Cardiac muscle cell (in vitro differentiated cells and primary cell): ENCODE results near the gene GMPPB. TPM values are rescaled to one million over a fixed set of nuclear protein-coding genes. Genes with fewer than 3 reads are reported as not detected.

ENCODE experiments used
- DNase-seq, 2 donors: peaks; one replicate each; pipeline versions ENCODE4 v3.0.0 to v3.0.0-alpha.2; 2010 to 2017; ENCODE audit warnings: low read depth in 1 of 2, low spot score in 1 of 2
- H3K27ac ChIP-seq: fragments of 200-600 bp; sonication (generic); 2 replicates; pipeline ENCODE4 v1.5.1; 2016
- H3K27me3 ChIP-seq: fragments of 200-600 bp; sonication (generic); 2 replicates; pipeline ENCODE4 v1.6.0; 2016; ENCODE audit warnings: control low read depth
- H3K36me3 ChIP-seq: fragments of 200-600 bp; sonication (generic); 2 replicates; pipeline ENCODE4 v1.5.1; 2016; ENCODE audit warnings: control low read depth
- H3K4me1 ChIP-seq: fragments of 200-600 bp; sonication (generic); 2 replicates; pipeline ENCODE4 v1.8.1; 2017; ENCODE audit warnings: low read depth, mild to moderate bottlenecking, mixed run types
- H3K4me3 ChIP-seq: fragments of 200-600 bp; sonication (generic); 2 replicates; pipeline ENCODE4 v1.5.1; 2016; ENCODE audit warnings: mild to moderate bottlenecking
- H3K9me3 ChIP-seq: fragments of 200-600 bp; sonication (generic); 2 replicates; pipeline ENCODE4 v1.5.1; 2017; ENCODE audit warnings: low read depth, mild to moderate bottlenecking, control low read depth
- CTCF ChIP-seq: IDR thresholded peaks from 2 replicates; pipeline ENCODE4 v1.5.1; 2012; ENCODE audit warnings: low read depth, mild to moderate bottlenecking, low read length
- polyA plus RNA-seq: library from polyadenylated mRNA; unstranded; fragments of >200 nt; fragmentation: Nextera tagmentation; extraction: Ambion mirVana; gene quantifications from 2 replicates; pipeline ENCODE4 v1.2.1, GENCODE V29; 2016
- total RNA-seq: library from RNA; depleted of rRNA; stranded (reverse); fragments of >200 nt; gene quantifications from 2 replicates; pipeline ENCODE4 v1.2.3, GENCODE V29; 2016

Gene GMPPB
- total and polyA plus RNA-seq, 2 experiments from 2014 or later: 27.6 to 29.3 TPM

GRCh38 chr3:49763981-49764380 lies 40.2 kb upstream of the GMPPB start:
- H3K27ac ChIP-seq: no peak overlapping the region
- no peaks in the 10 kb centered on the region for H3K36me3 ChIP-seq
- no peaks in the 10 kb centered on the region for H3K4me1 ChIP-seq
- TF ChIP-seq CTCF: no peak
- DNase-seq: no peak
- H3K9me3 ChIP-seq: no peaks in the 10 kb centered on the region
- no peak overlapping the region for H3K4me3 ChIP-seq
- no peaks in the 10 kb centered on the region for H3K27me3 ChIP-seq

- DNase-seq: no peak
- Histone ChIP-seq H3K4me3 (no peak overlapping the region), H3K4me1 (no peaks in the 10 kb centered on the region), H3K27ac (no peak overlapping the region), H3K36me3 (no peaks in the 10 kb centered on the region), H3K27me3 (no peaks in the 10 kb centered on the region), H3K9me3 (no peaks in the 10 kb centered on the region)
- TF ChIP-seq CTCF: no peak
Observed at GRCh38 chr3:49761661-49762060, 37.9 kb upstream of the GMPPB start.

GRCh38 chr3:49759226-49759625 lies 35.5 kb upstream of the GMPPB start:
- no peaks in the 10 kb centered on the region for H3K27me3 ChIP-seq
- DNase-seq: peak in 1 of 2 donors; percentile 64
- no peak for TF ChIP-seq CTCF

GRCh38 chr3:49757197-49757596 lies 33.4 kb upstream of the GMPPB start:
- Histone ChIP-seq H3K9me3 (no peaks in the 10 kb centered on the region), H3K4me3 (no peak overlapping the region), H3K4me1 (no peaks in the 10 kb centered on the region), H3K27ac (no peak overlapping the region), H3K27me3 (no peaks in the 10 kb centered on the region), H3K36me3 (no peaks in the 10 kb centered on the region)
- TF ChIP-seq CTCF: no peak
- no peak for DNase-seq

More at GRCh38 chr3:49759226-49759625, 35.5 kb upstream of the GMPPB start:
- no peak overlapping the region for H3K4me3 ChIP-seq
- no peaks in the 10 kb centered on the region for H3K36me3 ChIP-seq
- H3K4me1 ChIP-seq: no peaks in the 10 kb centered on the region
- no peak overlapping the region for H3K27ac ChIP-seq
- no peaks in the 10 kb centered on the region for H3K9me3 ChIP-seq

- Histone ChIP-seq H3K27me3 (no peaks in the 10 kb centered on the region), H3K36me3 (no peaks in the 10 kb centered on the region), H3K4me1 (no peaks in the 10 kb centered on the region), H3K27ac (no peak overlapping the region), H3K4me3 (no peak overlapping the region), H3K9me3 (no peaks in the 10 kb centered on the region)
- no peak for TF ChIP-seq CTCF
- no peak for DNase-seq
Observed at GRCh38 chr3:49756036-49756435, 32.3 kb upstream of the GMPPB start.

- no peaks in the 10 kb centered on the region for H3K9me3 ChIP-seq
- H3K4me3 ChIP-seq: no peak overlapping the region
- no peak for TF ChIP-seq CTCF
- no peak overlapping the region for H3K27ac ChIP-seq
- no peaks in the 10 kb centered on the region for H3K4me1 ChIP-seq
- no peak for DNase-seq
- no peaks in the 10 kb centered on the region for H3K36me3 ChIP-seq
- no peaks in the 10 kb centered on the region for H3K27me3 ChIP-seq
Observed at GRCh38 chr3:49754536-49754935, 30.8 kb upstream of the GMPPB start.
